PC-9 (cell line): ENCODE data around the gene HBZ. TPM values are rescaled to one million over a fixed set of nuclear protein-coding genes. Genes with fewer than 3 reads are reported as not detected.

Source experiments
- BruUV-seq: library from RNA; stranded (reverse); fragments of 400-500 nt; replicated peaks from 2 replicates; lab custom pipeline; 2021; lab: Mats Ljungman, UMichigan
- CTCF ChIA-PET: fragments of 300-600 bp; sonication (Branson Sonifier 250); formaldehyde crosslinking; loops from one replicate; lab custom pipeline; 2022; ENCODE audit warnings: antibody characterized with exemption; lab: Charles Lee
- POLR2A ChIA-PET: fragments of 300-600 bp; sonication (Branson Sonifier 250); formaldehyde crosslinking; loops from one replicate; lab custom pipeline; 2022; ENCODE audit warnings: antibody characterized with exemption; ENCODE audit not compliant: unreplicated experiment; lab: Charles Lee
- DNase-seq, 2 experiments: peaks; one replicate each; pipeline versions ENCODE4 v3.0.0 to v3.0.0-alpha.2; 2015 to 2022; ENCODE audit warnings: mixed read lengths in 1 of 2
- H2AFZ ChIP-seq: fragments of 200-600 bp; sonication (generic); 2 replicates; pipeline ENCODE4 v1.8.1; 2017; ENCODE audit warnings: antibody characterized with exemption
- H3F3A ChIP-seq: fragments of 200-600 bp; sonication (generic); 2 replicates; pipeline ENCODE4 v1.8.1; 2017; ENCODE audit warnings: antibody characterized with exemption, mild to moderate bottlenecking, low read depth; ENCODE audit not compliant: insufficient read depth
- H3K27ac ChIP-seq: fragments of 200-600 bp; sonication (generic); 2 replicates; pipeline ENCODE4 v1.6.1; 2016; ENCODE audit warnings: mixed run types
- H3K27me3 ChIP-seq: fragments of 200-600 bp; sonication (generic); 2 replicates; pipeline ENCODE4 v1.6.1; 2016; ENCODE audit warnings: low read depth, mixed run types; ENCODE audit not compliant: insufficient read depth
- H3K36me3 ChIP-seq: fragments of 200-600 bp; sonication (generic); 2 replicates; pipeline ENCODE4 v1.6.1; 2016; ENCODE audit warnings: low read depth, mixed run types
- H3K4me1 ChIP-seq: fragments of 200-600 bp; sonication (generic); replicated peaks from 2 replicates; pipeline ENCODE4 v1.6.1; 2016; ENCODE audit warnings: mixed run types; ENCODE audit not compliant: insufficient read depth
- H3K4me2 ChIP-seq: fragments of 200-600 bp; sonication (generic); 2 replicates; pipeline ENCODE4 v1.6.1; 2017; ENCODE audit warnings: mixed run types
- H3K4me3 ChIP-seq: fragments of 200-600 bp; sonication (generic); 2 replicates; pipeline ENCODE4 v1.6.1; 2016; ENCODE audit warnings: mixed run types
- H3K79me2 ChIP-seq: fragments of 200-600 bp; sonication (generic); 2 replicates; pipeline ENCODE4 v1.6.1; 2017; ENCODE audit warnings: low read depth, mixed run types
- H3K9me2 ChIP-seq: fragments of 200-600 bp; sonication (generic); 2 replicates; pipeline ENCODE4 v1.8.1; 2017; ENCODE audit warnings: mild to moderate bottlenecking; ENCODE audit not compliant: insufficient read depth
- H3K9me3 ChIP-seq: fragments of 200-600 bp; sonication (generic); 2 replicates; pipeline ENCODE4 v1.8.1; 2016; ENCODE audit warnings: low read depth; ENCODE audit not compliant: insufficient read depth
- H4K20me1 ChIP-seq: fragments of 200-600 bp; sonication (generic); 2 replicates; pipeline ENCODE4 v1.8.1; 2017; ENCODE audit not compliant: insufficient read depth
- CTCF ChIP-seq: fragments of 200-600 bp; sonication (generic); conservative IDR thresholded peaks from 2 replicates; pipeline ENCODE4 v1.6.1; 2017; ENCODE audit warnings: mixed run types, antibody characterized with exemption, mild to moderate bottlenecking, moderate library complexity
- EZH2 ChIP-seq: fragments of 200-600 bp; sonication (generic); IDR thresholded peaks from 2 replicates; pipeline ENCODE4 v1.8.0; 2017; ENCODE audit warnings: antibody characterized with exemption, low read depth
- intact Hi-C: fragments of 100-400 bp; cut with micrococcal nuclease; formaldehyde crosslinking; loops from one replicate; pipeline ENCODE4 v1.10.0; 2022; ENCODE audit not compliant: unreplicated experiment
- total RNA-seq: library from RNA; stranded (reverse); gene quantifications from 2 replicates; pipeline ENCODE4 v1.2.3, GENCODE V29; 2021

Gene HBZ
- total RNA-seq, 1 experiment from 2014 or later = not detected

GRCh38 chr16:192686-193085 is 40.2 kb downstream of the HBZ start:
- H3K27me3 ChIP-seq = no peaks in the 10 kb centered on the region
- CTCF ChIA-PET = interaction anchor here (0.7 kb wide), 1 partner anchor 13 kb away, joined by 16 read pairs; no protein-coding TSS in a partner anchor

GRCh38 chr16:193441-193840 is 41.0 kb downstream of the HBZ start:
- Histone ChIP-seq H3K9me2 (no peaks in the 10 kb centered on the region), H3K27ac (no peak overlapping the region), H4K20me1 (peaks cover 5% of the 10 kb centered on the region), H3K27me3 (no peaks in the 10 kb centered on the region), H3K4me1 (no peaks in the 10 kb centered on the region), H3F3A (peaks cover 9% of the 10 kb centered on the region), H3K36me3 (peaks cover 24% of the 10 kb centered on the region), H3K4me2 (no peak overlapping the region), H3K4me3 (no peak overlapping the region), H3K79me2 (no peaks in the 10 kb centered on the region), H2AFZ (no peak overlapping the region), H3K9me3 (no peaks in the 10 kb centered on the region)
- no peak for TF ChIP-seq EZH2
- no peak for TF ChIP-seq CTCF
- ChIA-PET POLR2A (no interaction called here), CTCF (no interaction called here)
- BruUV-seq = no TSS peak
- DNase-seq = no peak
- intact Hi-C loops = no loop called here

More at GRCh38 chr16:192686-193085, 40.2 kb downstream of the HBZ start:
- intact Hi-C loops = no loop called here
- H4K20me1 ChIP-seq = peaks cover 5% of the 10 kb centered on the region
- H3K9me2 ChIP-seq = no peaks in the 10 kb centered on the region
- DNase-seq = no peak
- peaks cover 22% of the 10 kb centered on the region for H3K36me3 ChIP-seq
- H3F3A ChIP-seq = peaks cover 8% of the 10 kb centered on the region
- H2AFZ ChIP-seq = no peak overlapping the region
- TF ChIP-seq CTCF = no peak
- TF ChIP-seq EZH2 = no peak
- BruUV-seq = no TSS peak
- POLR2A ChIA-PET = no interaction called here
- H3K4me1 ChIP-seq = no peaks in the 10 kb centered on the region
- H3K27ac ChIP-seq = no peak overlapping the region
- H3K79me2 ChIP-seq = no peaks in the 10 kb centered on the region
- no peak overlapping the region for H3K4me3 ChIP-seq
- no peak overlapping the region for H3K4me2 ChIP-seq
- H3K9me3 ChIP-seq = no peaks in the 10 kb centered on the region

DNA sequence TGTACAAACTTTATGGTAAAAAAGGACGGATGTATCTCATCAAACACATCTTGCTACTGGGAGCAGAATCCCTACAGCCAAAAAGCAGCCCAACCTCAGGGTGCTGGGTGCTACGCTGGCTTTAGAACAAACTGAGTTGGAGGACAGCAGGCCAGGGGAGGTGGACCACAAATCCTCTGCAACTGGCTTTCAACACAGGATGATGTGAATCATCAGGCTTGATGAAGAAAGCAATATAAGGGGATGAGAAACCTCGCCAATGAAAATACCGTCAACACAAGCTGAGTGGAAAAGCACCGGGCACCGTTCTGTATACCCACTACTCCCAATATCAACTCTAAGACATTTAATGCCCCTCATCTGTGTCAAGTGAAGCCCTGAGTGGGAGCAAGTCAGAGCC is 42.1 kb downstream of the HBZ start:
- intact Hi-C loops = no loop called here
- peaks cover 15% of the 10 kb centered on the region for H3F3A ChIP-seq
- peaks cover 9% of the 10 kb centered on the region for H4K20me1 ChIP-seq
- no peak overlapping the region for H2AFZ ChIP-seq
- no TSS peak for BruUV-seq
- ChIA-PET POLR2A (no interaction called here), CTCF (no interaction called here)
- no peaks in the 10 kb centered on the region for H3K4me1 ChIP-seq
- H3K79me2 ChIP-seq = no peaks in the 10 kb centered on the region
- H3K9me2 ChIP-seq = no peaks in the 10 kb centered on the region
- DNase-seq = no peak
- H3K4me2 ChIP-seq = no peak overlapping the region
- H3K36me3 ChIP-seq = peaks cover 34% of the 10 kb centered on the region
- TF ChIP-seq EZH2 (no peak), CTCF (no peak)
- H3K9me3 ChIP-seq = no peaks in the 10 kb centered on the region
- H3K27me3 ChIP-seq = no peaks in the 10 kb centered on the region
- H3K27ac ChIP-seq = no peak overlapping the region
- H3K4me3 ChIP-seq = no peak overlapping the region
